PFSK-1 (cell line): ENCODE results near the gene WIPF3.

ENCODE experiments used
- FOXP2 ChIP-seq: optimal IDR thresholded peaks from 2 replicates; pipeline ENCODE3; 2011; ENCODE audit warnings: borderline replicate concordance, control low read depth, inconsistent platforms; ENCODE audit not compliant: insufficient read depth; ENCODE audit errors: extremely low read length, extremely low read depth
- POLR2AphosphoS5 ChIP-seq: IDR thresholded peaks from 2 replicates; pipeline ENCODE4 v1.6.1; 2012; ENCODE audit warnings: low read depth, mild to moderate bottlenecking, control low read depth, low read length, moderate library complexity
- REST ChIP-seq, 2 experiments: IDR thresholded peaks; 2 replicates each; pipeline versions ENCODE4 v1.6.1 to v1.8.0; 2011 to 2012; ENCODE audit warnings: low read depth in 2 of 2, low read length in 2 of 2, control low read depth in 1 of 2, inconsistent platforms in 1 of 2, mild to moderate bottlenecking in 1 of 2, moderate library complexity in 1 of 2; ENCODE audit not compliant: insufficient read depth in 1 of 2
- SIN3A ChIP-seq: IDR thresholded peaks from 2 replicates; pipeline ENCODE4 v1.6.1; 2012; ENCODE audit warnings: mild to moderate bottlenecking, low read length, moderate library complexity, borderline replicate concordance; ENCODE audit not compliant: insufficient read depth
- TAF1 ChIP-seq: IDR thresholded peaks from 2 replicates; pipeline ENCODE4 v1.6.1; 2012; ENCODE audit warnings: low read length, control low read depth, borderline replicate concordance; ENCODE audit not compliant: insufficient read depth

The WIPF3 gene

DNA sequence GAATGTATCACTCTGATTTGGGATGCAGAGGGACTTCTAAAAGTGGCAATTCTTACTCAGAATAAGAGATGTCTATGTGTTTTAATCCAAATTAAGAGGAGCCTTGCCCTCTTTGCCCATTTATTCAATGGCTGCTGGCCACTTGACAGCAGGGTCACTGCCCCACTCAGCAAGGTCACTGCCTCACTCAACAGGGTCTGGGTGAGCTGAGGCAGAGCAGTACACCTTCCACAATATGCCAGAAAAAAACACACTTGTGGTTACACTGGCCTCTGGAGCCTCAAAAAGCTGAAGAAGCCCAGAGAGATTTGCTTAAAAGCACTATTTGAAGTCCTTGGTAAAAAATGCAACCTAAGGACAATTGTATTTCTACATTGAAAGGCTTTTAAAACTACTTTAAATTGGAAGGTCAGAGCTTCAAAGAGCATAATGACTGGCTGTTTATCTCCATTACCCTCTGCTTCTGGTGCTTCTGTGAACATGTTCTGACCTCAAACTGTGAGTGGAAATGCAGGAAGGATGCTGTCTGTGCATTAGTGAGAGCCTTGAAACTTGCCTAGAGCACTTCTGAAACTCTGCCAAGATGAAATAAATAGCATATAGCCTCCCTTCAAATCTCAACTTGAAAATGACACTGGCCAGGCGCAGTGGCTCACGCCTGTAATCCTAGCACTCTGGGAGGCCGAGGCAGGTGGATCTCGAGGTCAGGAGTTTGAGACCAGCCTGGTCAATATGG lies 35.1 kb upstream of the WIPF3 start:
- no peak for TF ChIP-seq SIN3A
- no peak for TF ChIP-seq FOXP2
- no peak for TF ChIP-seq POLR2AphosphoS5

DNA sequence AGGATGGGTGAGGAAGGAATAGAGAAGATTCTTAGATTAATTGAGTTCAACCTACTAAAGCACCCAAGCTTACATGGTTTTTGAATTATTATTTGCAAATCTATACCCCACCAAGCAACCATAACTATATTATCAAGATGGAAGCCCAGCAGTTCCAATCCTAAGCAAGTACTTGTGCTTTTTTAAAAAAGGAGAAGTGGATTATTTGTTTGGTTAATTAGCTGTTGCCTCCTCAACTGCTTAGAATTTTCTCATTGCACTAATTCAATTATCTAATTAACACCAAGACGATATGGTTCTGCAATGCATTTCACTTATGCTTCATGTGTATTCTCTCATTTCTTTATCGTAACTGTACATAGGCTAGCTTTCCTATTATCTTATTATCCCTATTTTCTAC lies 27.3 kb upstream of the WIPF3 start:
- no peak for TF ChIP-seq POLR2AphosphoS5
- no peak for TF ChIP-seq REST (IDR thresholded peaks at IDR 0.05; ENCODE audit: insufficient read depth in 1 of 2, low read depth in 2 of 2, low read length in 2 of 2)
- TF ChIP-seq FOXP2: no peak

DNA sequence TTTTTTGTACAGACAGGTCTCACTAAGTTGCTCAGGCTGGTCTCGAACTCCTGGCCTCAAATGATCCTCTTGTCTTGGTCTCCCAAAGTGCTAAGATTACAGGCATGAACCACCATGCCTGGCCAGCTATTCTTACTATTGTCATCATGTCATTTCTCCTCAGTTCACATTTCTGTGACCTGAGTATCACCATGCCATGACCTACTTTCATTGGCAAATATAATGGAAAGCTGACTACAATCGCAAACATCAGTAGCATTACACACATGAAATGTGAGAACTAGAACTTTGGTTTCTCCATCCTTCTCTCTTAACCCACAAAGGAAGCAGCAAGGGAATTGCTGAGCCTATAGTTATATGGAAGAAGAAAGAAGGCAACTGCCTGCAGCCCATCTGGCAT lies 26.0 kb upstream of the WIPF3 start:
- no peak for TF ChIP-seq FOXP2
- TF ChIP-seq SIN3A: no peak
- TF ChIP-seq REST (IDR thresholded peaks at IDR 0.05; ENCODE audit: insufficient read depth in 1 of 2, low read depth in 2 of 2, low read length in 2 of 2): no peak
- no peak for TF ChIP-seq TAF1
- no peak for TF ChIP-seq POLR2AphosphoS5

DNA sequence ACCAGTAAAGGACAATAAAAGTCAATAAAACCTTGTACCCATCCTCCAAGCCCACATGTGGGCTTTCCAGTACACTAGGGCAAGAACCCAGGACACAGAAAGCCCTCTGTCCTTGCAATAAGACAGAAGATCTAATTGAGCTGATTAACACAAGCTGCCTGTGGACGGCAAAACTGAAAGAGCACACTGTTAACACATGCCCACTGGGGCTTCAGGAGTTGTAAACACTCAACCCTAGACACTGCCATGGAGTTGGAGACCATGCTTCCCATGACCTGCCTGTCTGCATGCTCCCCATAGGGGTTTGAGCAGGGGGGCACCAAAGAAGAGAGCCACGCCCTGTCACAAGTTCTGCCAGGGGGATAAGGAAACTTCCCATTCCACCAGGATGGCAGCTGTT lies 22.6 kb upstream of the WIPF3 start:
- TF ChIP-seq TAF1 (no peak), FOXP2 (no peak), SIN3A (no peak), POLR2AphosphoS5 (no peak), REST (IDR thresholded peaks at IDR 0.05; ENCODE audit: insufficient read depth in 1 of 2, low read depth in 2 of 2, low read length in 2 of 2) (no peak)

DNA sequence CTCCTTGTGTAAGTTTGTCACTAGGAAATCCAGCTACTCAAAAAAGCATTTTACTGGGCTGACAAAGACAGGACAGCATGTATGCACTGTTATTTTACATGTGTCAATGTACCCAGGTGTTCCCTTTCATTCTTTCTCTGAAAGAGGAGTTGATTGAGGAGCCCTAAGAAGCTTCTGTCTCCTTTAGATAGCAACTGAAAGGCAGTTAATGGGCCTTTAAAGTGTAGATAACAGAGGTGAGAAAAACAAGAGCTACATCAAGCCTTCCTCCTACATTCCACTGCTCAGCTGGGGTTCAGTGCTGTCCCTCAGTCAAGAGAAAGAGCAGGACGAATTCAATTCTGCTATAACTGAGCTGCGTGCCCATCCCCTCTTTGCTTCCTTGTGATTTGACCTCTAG lies 12.8 kb upstream of the WIPF3 start:
- TF ChIP-seq REST (IDR thresholded peaks at IDR 0.05; ENCODE audit: insufficient read depth in 1 of 2, low read depth in 2 of 2, low read length in 2 of 2) (no peak), FOXP2 (no peak), TAF1 (no peak), SIN3A (no peak), POLR2AphosphoS5 (no peak)
